GM12878 (cell line): Measurements from ENCODE around the gene PAPLN. TPM values are rescaled to one million over a fixed set of nuclear protein-coding genes. Genes with fewer than 3 reads are reported as not detected.

ENCODE experiments used
- BHLHE40 ChIP-seq, 2 experiments: fragments of 450-650 bp in 1 of 2; IDR thresholded peaks; 2 replicates each; pipeline ENCODE4 v1.6.1; 2011 to 2017; ENCODE audit warnings: low read depth in 2 of 2, borderline replicate concordance in 1 of 2, improper control_type of control experiment in 1 of 2, low read length in 1 of 2, mild to moderate bottlenecking in 1 of 2
- CBFB ChIP-seq: IDR thresholded peaks from 2 replicates; pipeline ENCODE4 v1.6.1; 2016; ENCODE audit warnings: antibody characterized with exemption, low read depth
- DPF2 ChIP-seq: fragments of 450-650 bp; IDR thresholded peaks from 2 replicates; pipeline ENCODE4 v1.6.1; 2017; ENCODE audit warnings: mild to moderate bottlenecking
- IKZF1 ChIP-seq: fragments of 450-650 bp; conservative IDR thresholded peaks from 2 replicates; pipeline ENCODE4 v1.6.1; 2017; ENCODE audit warnings: antibody characterized with exemption, mild to moderate bottlenecking
- IRF4 ChIP-seq: IDR thresholded peaks from 2 replicates; pipeline ENCODE4 v1.6.1; 2011; ENCODE audit warnings: low read depth, low read length
- JUND ChIP-seq: IDR thresholded peaks from 2 replicates; pipeline ENCODE4 v1.6.1; 2012; ENCODE audit warnings: low read depth, mild to moderate bottlenecking, low read length, improper control_type of control experiment, moderate library complexity
- KDM1A ChIP-seq: fragments of 200-600 bp; sonication (generic); IDR thresholded peaks from 2 replicates; pipeline ENCODE4 v1.6.1; 2016; ENCODE audit warnings: borderline replicate concordance
- LARP7 ChIP-seq: fragments of 450-650 bp; IDR thresholded peaks from 2 replicates; pipeline ENCODE4 v1.6.1; 2017; ENCODE audit warnings: mild to moderate bottlenecking
- MTA2 ChIP-seq: fragments of 450-650 bp; IDR thresholded peaks from 2 replicates; pipeline ENCODE4 v1.6.1; 2016; ENCODE audit warnings: low read depth, mild to moderate bottlenecking, moderate library complexity
- NFYB ChIP-seq: IDR thresholded peaks from 2 replicates; pipeline ENCODE4 v1.6.1; 2011; ENCODE audit warnings: low read depth, mild to moderate bottlenecking, low read length, improper control_type of control experiment, moderate library complexity; ENCODE audit not compliant: insufficient read depth
- RAD21 ChIP-seq: IDR thresholded peaks from 2 replicates; pipeline ENCODE4 v1.6.1; 2011; ENCODE audit warnings: mild to moderate bottlenecking, low read depth, low read length, moderate library complexity; ENCODE audit not compliant: insufficient read depth
- RBBP5 ChIP-seq: fragments of 200-600 bp; sonication (generic); conservative IDR thresholded peaks from 2 replicates; pipeline ENCODE4 v1.6.1; 2016
- RELB ChIP-seq: fragments of 450-650 bp; IDR thresholded peaks from 2 replicates; pipeline ENCODE4 v1.6.1; 2017; ENCODE audit warnings: low read depth, mild to moderate bottlenecking, moderate library complexity
- SKIL ChIP-seq: fragments of 450-650 bp; IDR thresholded peaks from 2 replicates; pipeline ENCODE4 v1.6.1; 2017; ENCODE audit warnings: mild to moderate bottlenecking, low read depth, inconsistent platforms; ENCODE audit not compliant: poor library complexity, severe bottlenecking
- SREBF2 ChIP-seq: IDR thresholded peaks from 2 replicates; pipeline ENCODE4 v1.6.1; 2012; ENCODE audit warnings: mild to moderate bottlenecking, low read length
- STAT3 ChIP-seq: IDR thresholded peaks from 2 replicates; pipeline ENCODE4 v1.6.1; 2011; ENCODE audit warnings: low read depth, low read length, improper control_type of control experiment
- ZBTB33 ChIP-seq: fragments of 450-650 bp; IDR thresholded peaks from 2 replicates; pipeline ENCODE4 v1.6.1; 2017; ENCODE audit warnings: mild to moderate bottlenecking
- polyA plus RNA-seq, 11 experiments: library from polyadenylated mRNA; depleted of rRNA in 4 of 11; unstranded in 6 of 11; stranded (reverse) in 5 of 11; fragments of >200 nt; fragmentation: Nextera tagmentation in 4 of 11; fragmentation: Illumina TruSeq in 1 of 11; extraction: Ambion mirVana in 4 of 11; extraction: Trizol in 1 of 11; gene quantifications; 1 replicate in 1 of 11; 2 replicates in 10 of 11; pipeline versions ENCODE4 v1.2.1 to v1.2.3, GENCODE V29; 2011 to 2016; ENCODE audit warnings: inconsistent platforms in 2 of 11, missing spikeins in 2 of 11, low read depth in 1 of 11
- total RNA-seq, 4 experiments: library from RNA; depleted of rRNA in 3 of 4; stranded (reverse); fragments of >200 nt in 3 of 4; fragmentation: Illumina TruSeq in 1 of 4; extraction: Trizol in 1 of 4; gene quantifications; 2 replicates each; pipeline versions ENCODE4 v1.2.1 to v1.2.3, GENCODE V29; 2013 to 2021

The PAPLN gene
- total and polyA plus RNA-seq, 10 of the 15 experiments (the other 5 are each of a cell fraction or from before 2014, with no cell fraction given): 1.8 to 19.8 (median 7.4) TPM

- TF ChIP-seq LARP7 (no peak), SKIL (no peak), IRF4 (no peak), RAD21 (no peak), SREBF2 (no peak), IKZF1 (peak; percentile 90), STAT3 (no peak), DPF2 (0 out of 2 replicates have a peak, but pooled peaks have one; percentile 42), RBBP5 (no peak), NFYB (no peak), BHLHE40 (IDR thresholded peaks at IDR 0.05; ENCODE audit: borderline replicate concordance in 1 of 2, low read depth in 2 of 2, low read length in 1 of 2) (peak in 1 of 2 experiments; percentile 57; a peak in 1 of 4 replicates), KDM1A (no peak), JUND (no peak), MTA2 (peak; percentile 67; the same call in 1 of the 2 replicates), ZBTB33 (no peak), RELB (peak; percentile 80), CBFB (no peak)
These were observed 11.0 kb downstream of the PAPLN start (continued) for GRCh38 chr14:73248108-73248868.
